ENCODE data around the gene LARGE2.

Gene LARGE2

DNA sequence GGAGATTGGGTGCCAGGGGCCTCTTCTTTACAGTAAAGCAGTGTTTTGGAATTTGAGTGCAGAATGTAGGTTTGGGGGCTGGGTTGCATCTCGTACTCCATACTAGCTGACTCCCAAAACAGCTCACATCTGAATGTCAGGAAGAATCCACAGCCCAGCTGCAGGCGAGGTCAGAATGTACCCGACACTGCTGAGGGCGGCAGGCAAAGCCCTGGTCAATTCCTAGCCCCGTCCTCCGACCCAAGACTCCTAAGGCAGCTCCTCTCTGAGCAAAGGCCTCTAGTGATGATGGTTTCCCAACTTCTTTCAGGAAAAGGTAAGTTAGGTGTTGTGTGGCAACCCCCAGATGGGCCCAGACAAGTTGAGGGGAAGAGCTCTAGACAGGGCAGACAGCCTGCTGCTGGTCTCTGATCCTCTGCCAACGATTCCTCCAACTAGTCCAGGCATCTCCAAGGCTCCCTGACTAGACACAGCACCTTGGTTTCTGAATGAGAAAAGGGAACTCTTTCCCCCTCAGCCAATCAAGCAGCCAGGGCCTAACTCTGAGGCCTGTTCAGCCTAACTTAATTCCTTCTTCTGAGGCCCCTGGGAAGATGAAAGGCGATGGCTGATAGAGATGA, 8.6 kb downstream of the LARGE2 start:
- no peak for DNase-seq

DNA sequence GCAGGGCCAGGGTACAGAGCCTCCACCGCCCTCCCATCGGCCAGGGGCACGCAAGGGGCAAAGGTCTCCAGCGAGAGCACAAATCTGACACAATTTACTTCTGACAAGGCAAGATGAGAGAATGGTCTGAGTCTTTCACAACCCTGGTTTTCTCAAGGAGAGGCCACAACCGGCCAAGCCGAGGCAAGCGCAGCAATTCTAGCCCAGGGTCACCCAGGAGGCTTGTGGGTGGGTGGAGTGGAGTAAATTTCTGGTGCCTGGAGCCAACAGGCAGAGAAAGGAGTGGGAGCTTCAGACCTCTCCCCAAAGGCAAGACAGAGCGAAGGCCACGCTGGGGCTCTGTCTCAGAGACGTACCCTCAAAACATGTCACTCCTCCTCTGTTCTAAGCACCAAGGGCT, 9.3 kb downstream of the LARGE2 start:
- DNase-seq: no peak

- no peak for DNase-seq
These were observed 9.8 kb downstream of the LARGE2 start for GRCh38 chr11:45932217-45932616.

DNA sequence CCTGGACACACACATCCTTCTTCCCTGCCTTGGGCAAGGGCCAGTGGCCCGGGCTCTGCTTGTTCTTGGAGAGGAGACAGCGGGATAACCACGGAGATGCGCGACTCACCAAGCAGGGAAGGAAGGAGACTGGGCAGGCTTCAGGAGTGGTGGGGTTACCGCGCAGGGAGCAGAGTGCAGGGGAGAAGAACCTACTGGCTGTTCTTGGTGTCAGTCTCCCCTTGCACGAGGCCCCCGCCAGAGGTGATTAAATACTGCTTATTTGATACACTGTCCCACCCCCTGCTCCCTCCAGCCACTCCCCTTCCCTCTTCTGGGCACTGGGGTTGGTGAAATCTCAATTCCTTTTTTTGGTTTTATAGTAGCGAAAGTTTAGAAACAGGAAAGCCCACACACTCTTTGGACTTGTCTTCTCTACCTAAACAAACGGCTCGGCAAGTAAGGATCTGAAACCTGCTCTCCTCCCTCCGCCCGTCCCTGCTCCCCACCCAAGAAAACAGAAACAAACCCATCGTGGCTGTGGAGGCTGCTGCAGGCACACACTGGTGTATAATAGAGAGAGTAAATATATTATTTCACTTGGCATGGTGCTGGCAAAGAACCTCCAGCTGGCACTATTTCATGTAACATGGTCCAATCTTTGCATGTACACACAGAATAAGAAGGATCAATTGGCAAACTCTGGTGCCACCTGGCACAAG, 10.8 kb downstream of the LARGE2 start:
- no peak for DNase-seq

- no peak for DNase-seq
These were observed 11.6 kb downstream of the LARGE2 start for GRCh38 chr11:45933846-45934579.

DNA sequence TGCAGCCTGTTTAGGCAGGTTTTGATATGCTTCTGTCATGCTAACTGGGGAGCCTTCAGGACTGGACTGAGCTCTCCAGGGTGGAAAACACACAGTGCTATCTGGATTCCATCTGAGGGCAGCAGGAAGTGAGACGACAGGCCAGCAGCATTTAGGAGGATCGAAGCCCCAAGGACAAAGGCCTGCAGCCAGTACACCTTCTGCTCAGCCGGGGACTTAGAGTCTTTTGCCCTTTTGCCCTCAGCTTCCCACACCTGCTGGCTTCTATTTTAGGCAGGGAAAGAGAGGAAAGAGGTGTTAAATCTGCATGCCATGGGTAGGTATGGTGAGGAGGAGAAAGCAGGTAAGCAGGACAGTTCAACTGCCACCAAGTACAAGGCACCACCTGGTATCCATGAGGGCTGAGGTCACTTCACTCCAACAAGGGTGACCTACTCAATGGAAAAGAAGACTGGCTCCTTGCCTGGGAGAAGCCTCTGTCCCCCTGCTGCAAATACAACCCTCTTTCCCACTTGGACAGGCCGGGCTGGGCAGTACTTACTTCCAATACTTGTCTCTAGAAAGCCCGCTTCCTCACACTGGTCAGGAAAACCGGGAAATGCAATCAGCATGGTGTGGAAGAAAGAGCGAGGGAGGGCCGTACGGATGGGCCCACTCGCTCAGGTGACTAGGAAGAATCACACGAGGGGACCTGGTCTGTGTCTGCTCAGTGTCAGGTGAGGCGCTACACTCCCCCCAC, 12.3 kb downstream of the LARGE2 start:
- DNase-seq: no peak

DNA sequence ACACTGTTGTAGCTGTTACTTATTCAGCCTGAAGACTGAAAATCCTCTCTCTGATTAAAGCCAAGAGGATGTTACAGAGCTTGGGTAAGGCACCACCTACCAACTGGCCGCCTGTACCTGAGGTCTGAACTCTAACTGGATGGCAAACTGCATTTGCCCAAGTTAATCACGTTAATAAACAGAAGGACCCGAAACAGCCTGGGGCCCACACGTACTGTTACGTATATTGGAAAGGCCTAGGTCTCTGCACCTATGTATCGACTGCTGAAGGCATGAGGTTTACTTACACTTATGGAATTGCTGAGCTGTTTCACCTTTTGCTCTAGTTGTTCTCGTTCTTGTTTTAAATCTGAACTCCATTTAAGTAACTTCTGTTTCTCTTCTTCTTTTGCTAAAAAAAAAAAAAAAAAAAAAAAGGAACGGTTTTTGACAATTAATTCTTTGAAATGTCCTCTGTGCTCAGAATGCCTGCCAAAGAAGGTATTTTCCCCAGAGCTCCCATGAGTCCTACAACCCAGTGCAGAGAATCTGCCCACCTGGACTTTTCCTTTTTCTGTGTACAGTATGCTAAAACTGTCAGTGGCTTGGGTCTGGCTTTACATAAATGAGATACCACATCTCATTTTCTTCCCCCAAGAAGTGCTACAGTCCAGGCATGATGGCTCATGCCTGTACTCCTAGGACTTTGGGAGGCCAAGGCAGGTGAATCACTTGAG, 13.1 kb downstream of the LARGE2 start:
- DNase-seq: no peak

- no peak for DNase-seq
These were observed 14.1 kb downstream of the LARGE2 start for GRCh38 chr11:45936511-45937054.

DNA sequence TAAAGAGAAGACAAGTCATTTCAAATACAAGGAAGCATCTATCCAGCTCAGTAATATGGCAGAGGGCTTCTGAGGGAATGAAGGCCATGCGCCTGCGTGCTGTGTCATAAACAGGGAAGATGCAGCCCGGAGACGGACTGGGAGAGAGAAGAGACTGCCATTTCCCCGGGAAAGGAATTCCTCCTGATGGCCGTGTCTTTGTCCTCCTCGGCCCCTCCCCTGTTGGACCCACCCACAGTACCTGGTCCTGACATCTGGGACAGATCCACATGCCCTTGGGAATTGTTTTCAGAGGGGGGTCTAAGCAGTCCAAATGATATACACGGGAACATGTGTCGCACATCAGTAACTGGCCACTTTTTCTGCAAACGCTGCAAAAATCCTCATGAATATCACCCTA, 15.5 kb downstream of the LARGE2 start:
- no peak for DNase-seq

GRCh38 chr11:45939836-45940235, 17.4 kb downstream of the LARGE2 start:
- DNase-seq: no peak

- no peak for DNase-seq
These were observed 18.8 kb downstream of the LARGE2 start for GRCh38 chr11:45941285-45941684.

- no peak for DNase-seq
These were observed 19.9 kb downstream of the LARGE2 start for GRCh38 chr11:45942381-45942780.

DNA sequence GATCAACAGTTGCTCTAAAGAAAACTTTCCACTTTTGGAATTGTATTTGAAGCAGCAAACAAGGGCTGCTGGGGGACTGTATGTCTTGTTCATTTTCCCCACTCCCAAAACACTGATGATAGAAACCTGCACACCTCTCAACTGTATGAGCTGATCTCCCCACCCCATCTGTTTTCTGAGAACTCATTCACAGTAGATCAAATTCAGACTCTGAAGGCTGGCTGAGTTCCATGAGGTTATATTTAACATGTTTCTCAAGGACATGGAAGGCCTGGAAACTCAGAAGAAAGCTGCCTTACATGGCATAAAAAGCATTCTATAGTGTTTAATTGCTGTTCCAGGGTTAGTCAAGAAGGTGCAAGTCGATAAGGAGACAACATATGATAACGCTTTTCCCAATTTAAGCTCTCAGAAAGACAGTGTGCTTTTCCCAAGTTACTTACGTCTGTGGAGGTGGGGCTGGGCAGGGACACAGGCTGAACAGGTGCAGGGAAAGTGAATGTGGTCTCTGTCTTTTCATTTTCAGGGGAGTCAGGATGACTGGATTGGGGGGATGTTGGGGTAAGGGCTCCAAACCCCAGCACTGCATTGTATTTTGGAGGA, 23.0 kb downstream of the LARGE2 start:
- DNase-seq: no peak

- DNase-seq: no peak
These were observed 25.4 kb downstream of the LARGE2 start for GRCh38 chr11:45947885-45948284.

- no peak for DNase-seq
These were observed 25.9 kb downstream of the LARGE2 start for GRCh38 chr11:45948356-45948755.

GRCh38 chr11:45949992-45950407, 27.5 kb downstream of the LARGE2 start:
- DNase-seq: no peak

GRCh38 chr11:45959851-45960250, 37.4 kb downstream of the LARGE2 start:
- DNase-seq: no peak

- no peak for DNase-seq
These were observed 38.1 kb downstream of the LARGE2 start for GRCh38 chr11:45960387-45961095.

- DNase-seq: no peak
These were observed 39.3 kb downstream of the LARGE2 start for GRCh38 chr11:45961751-45962240.

DNA sequence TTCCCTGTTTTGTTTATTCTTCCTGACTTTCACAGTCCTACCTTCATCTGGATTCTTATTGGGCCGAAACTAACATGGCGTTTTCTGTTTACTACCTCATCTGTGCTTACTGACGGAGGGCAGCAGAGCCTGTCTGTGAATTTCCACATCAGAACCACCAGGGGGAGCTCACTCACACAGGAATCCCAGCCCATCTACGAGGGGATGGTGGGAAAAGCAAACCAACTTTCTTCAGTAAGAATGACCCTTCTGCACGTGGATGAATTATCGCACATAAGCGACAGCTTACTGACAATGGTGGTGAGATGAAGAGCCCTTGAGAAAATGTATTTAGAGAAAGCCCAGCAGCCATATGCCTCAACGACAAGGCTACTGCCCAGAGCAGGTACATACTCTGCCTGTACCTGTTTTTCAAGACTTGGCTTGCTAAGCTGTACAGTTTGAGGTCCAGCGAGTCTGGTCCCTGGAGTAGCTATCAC, 42.5 kb downstream of the LARGE2 start:
- DNase-seq: peak in 1 of 2 experiments; percentile 38

DNA sequence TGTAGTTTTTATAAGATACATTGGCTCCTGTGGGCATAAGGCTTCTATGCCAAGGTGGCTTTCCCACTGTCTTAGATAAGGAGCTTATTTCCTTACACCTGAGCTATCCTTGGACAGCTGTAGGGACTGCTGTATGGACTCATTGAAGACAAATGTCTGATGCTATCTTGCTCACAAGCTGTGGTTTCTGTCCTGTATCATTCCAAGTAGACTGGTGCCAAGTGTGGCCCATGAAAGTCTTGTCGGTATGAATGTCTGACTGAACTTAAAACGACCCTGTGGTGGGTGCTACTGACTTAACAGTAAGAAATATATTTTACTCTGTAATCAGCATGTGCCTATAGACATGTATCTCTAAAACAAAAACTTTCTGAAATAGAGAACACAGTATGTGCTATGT, 45.0 kb downstream of the LARGE2 start:
- DNase-seq: no peak
